Neural progenitor cell (in vitro differentiated cells): ENCODE results near the gene PIGQ. TPM values are rescaled to one million over a fixed set of nuclear protein-coding genes. Genes with fewer than 3 reads are reported as not detected.

ENCODE experiments used
- DNase-seq: peaks from one replicate; pipeline ENCODE4 v3.0.0-alpha.2; 2016; ENCODE audit warnings: low spot score
- H2AFZ ChIP-seq: fragments of 200-600 bp; sonication (generic); replicated peaks from 2 replicates; pipeline ENCODE4 v1.6.1; 2016; ENCODE audit warnings: antibody characterized with exemption
- H3F3A ChIP-seq: fragments of 200-600 bp; sonication (generic); 2 replicates; pipeline ENCODE4 v1.6.1; 2016; ENCODE audit warnings: antibody characterized with exemption, low read depth
- H3K27ac ChIP-seq: fragments of 200-600 bp; sonication (generic); 2 replicates; pipeline ENCODE4 v1.5.1; 2016; ENCODE audit warnings: mild to moderate bottlenecking
- H3K27me3 ChIP-seq: fragments of 200-600 bp; sonication (generic); 2 replicates; pipeline ENCODE4 v1.6.1; 2016; ENCODE audit warnings: mild to moderate bottlenecking, moderate library complexity
- H3K36me3 ChIP-seq: fragments of 200-600 bp; sonication (generic); 2 replicates; pipeline ENCODE4 v1.5.1; 2016
- H3K4me1 ChIP-seq: fragments of 200-600 bp; sonication (generic); 2 replicates; pipeline ENCODE4 v1.6.1; 2016; ENCODE audit warnings: mixed run types
- H3K4me2 ChIP-seq: fragments of 200-600 bp; sonication (generic); 2 replicates; pipeline ENCODE4 v1.6.1; 2016
- H3K4me3 ChIP-seq: fragments of 200-600 bp; sonication (generic); 2 replicates; pipeline ENCODE4 v1.5.1; 2016
- H3K79me2 ChIP-seq: fragments of 200-600 bp; sonication (generic); 2 replicates; pipeline ENCODE4 v1.6.1; 2016; ENCODE audit warnings: low read depth
- H3K9ac ChIP-seq: fragments of 200-600 bp; sonication (generic); 2 replicates; pipeline ENCODE4 v1.6.1; 2016
- H3K9me3 ChIP-seq: fragments of 200-600 bp; sonication (generic); 2 replicates; pipeline ENCODE4 v1.5.1; 2016; ENCODE audit warnings: low read depth
- H4K20me1 ChIP-seq: fragments of 200-600 bp; sonication (generic); 2 replicates; pipeline ENCODE4 v1.6.1; 2016; ENCODE audit warnings: low read depth
- H3K27ac Mint-ChIP-seq: 3 replicates; pipeline ENCODE4 v1.8.0; 2021; ENCODE audit warnings: mixed read lengths
- H3K27me3 Mint-ChIP-seq: 2 replicates; pipeline ENCODE4 v1.8.0; 2022; ENCODE audit warnings: low read depth, mild to moderate bottlenecking, inconsistent platforms, moderate library complexity, mixed read lengths; ENCODE audit not compliant: insufficient read depth
- H3K36me3 Mint-ChIP-seq: 3 replicates; pipeline ENCODE4 v1.8.0; 2021; ENCODE audit warnings: mixed read lengths
- H3K4me1 Mint-ChIP-seq: 3 replicates; pipeline ENCODE4 v1.8.0; 2021; ENCODE audit warnings: mixed read lengths
- H3K4me3 Mint-ChIP-seq: 3 replicates; pipeline ENCODE4 v1.8.0; 2021; ENCODE audit warnings: mild to moderate bottlenecking, moderate library complexity, mixed read lengths
- H3K9me3 Mint-ChIP-seq: 3 replicates; pipeline ENCODE4 v1.8.0; 2020; ENCODE audit warnings: mixed read lengths
- CTCF ChIP-seq: fragments of 200-600 bp; sonication (generic); IDR thresholded peaks from 2 replicates; pipeline ENCODE4 v1.5.1; 2017; ENCODE audit warnings: antibody characterized with exemption, mild to moderate bottlenecking
- EZH2 ChIP-seq: fragments of 200-600 bp; sonication (generic); IDR thresholded peaks from 2 replicates; pipeline ENCODE4 v1.6.1; 2017; ENCODE audit warnings: antibody characterized with exemption, mild to moderate bottlenecking, moderate library complexity
- EZH2phosphoT487 ChIP-seq: fragments of 200-600 bp; sonication (generic); IDR thresholded peaks from 2 replicates; pipeline ENCODE4 v1.6.1; 2017; ENCODE audit warnings: antibody characterized with exemption
- total RNA-seq: library from RNA; depleted of rRNA; stranded (reverse); fragments of >200 nt; gene quantifications from 2 replicates; pipeline ENCODE4 v1.2.3, GENCODE V29; 2015; ENCODE audit warnings: low replicate concordance

Gene PIGQ
- total RNA-seq, 1 donor from 2014 or later: 16.1 TPM

GRCh38 chr16:624526-625070, 54.8 kb downstream of the PIGQ start:
- H3K27me3 ChIP-seq: no peaks in the 10 kb centered on the region
- DNase-seq: no peak
- no peak overlapping the region for H3K4me3 ChIP-seq
- Mint-ChIP-seq H3K36me3 (peaks cover 5% of the 10 kb centered on the region), H3K4me3 (no peak overlapping the region), H3K9me3 (no peaks in the 10 kb centered on the region), H3K4me1 (peaks cover 33% of the 10 kb centered on the region), H3K27me3 (peaks cover 5% of the 10 kb centered on the region), H3K27ac (peak overlapping the region; percentile 53)
- H3K27ac ChIP-seq: no peak overlapping the region
- H3F3A ChIP-seq: peaks cover 20% of the 10 kb centered on the region
- H3K4me1 ChIP-seq: peaks cover 13% of the 10 kb centered on the region
- H3K9ac ChIP-seq: no peak overlapping the region
- TF ChIP-seq EZH2phosphoT487: no peak
- TF ChIP-seq CTCF: no peak
- no peak for TF ChIP-seq EZH2
- no peak overlapping the region for H2AFZ ChIP-seq
- peaks cover 23% of the 10 kb centered on the region for H4K20me1 ChIP-seq
- H3K79me2 ChIP-seq: no peaks in the 10 kb centered on the region
- H3K36me3 ChIP-seq: no peaks in the 10 kb centered on the region
- no peaks in the 10 kb centered on the region for H3K9me3 ChIP-seq
- H3K4me2 ChIP-seq: no peak overlapping the region

- peaks cover 5% of the 10 kb centered on the region for H3K36me3 Mint-ChIP-seq
- Histone ChIP-seq H3K9ac (no peak overlapping the region), H3K27ac (no peak overlapping the region), H3K4me3 (no peak overlapping the region), H3K79me2 (no peaks in the 10 kb centered on the region), H3K4me2 (no peak overlapping the region), H3K9me3 (no peaks in the 10 kb centered on the region), H3K27me3 (no peaks in the 10 kb centered on the region), H3K36me3 (no peaks in the 10 kb centered on the region), H3F3A (peaks cover 27% of the 10 kb centered on the region), H4K20me1 (peaks cover 31% of the 10 kb centered on the region), H3K4me1 (peaks cover 19% of the 10 kb centered on the region), H2AFZ (no peak overlapping the region)
- H3K4me1 Mint-ChIP-seq: peaks cover 35% of the 10 kb centered on the region
- no peaks in the 10 kb centered on the region for H3K9me3 Mint-ChIP-seq
- TF ChIP-seq CTCF: no peak
- TF ChIP-seq EZH2: no peak
- H3K4me3 Mint-ChIP-seq: no peak overlapping the region
- H3K27ac Mint-ChIP-seq: no peak overlapping the region
- peaks cover 5% of the 10 kb centered on the region for H3K27me3 Mint-ChIP-seq
- no peak for DNase-seq
Observed at GRCh38 chr16:625117-625976, 55.6 kb downstream of the PIGQ start.

- Histone ChIP-seq H3K79me2 (no peaks in the 10 kb centered on the region), H3K4me1 (peaks cover 21% of the 10 kb centered on the region), H3K27me3 (no peaks in the 10 kb centered on the region), H3K9ac (no peak overlapping the region), H4K20me1 (peaks cover 28% of the 10 kb centered on the region), H3K4me3 (no peak overlapping the region), H3K36me3 (no peaks in the 10 kb centered on the region), H3K9me3 (no peaks in the 10 kb centered on the region), H3K4me2 (no peak overlapping the region), H3F3A (peaks cover 30% of the 10 kb centered on the region), H3K27ac (no peak overlapping the region), H2AFZ (no peak overlapping the region)
- TF ChIP-seq EZH2 (no peak), CTCF (no peak), EZH2phosphoT487 (no peak)
- no peak for DNase-seq
- Mint-ChIP-seq H3K27me3 (peaks cover 5% of the 10 kb centered on the region), H3K4me3 (no peak overlapping the region), H3K9me3 (no peaks in the 10 kb centered on the region), H3K4me1 (peaks cover 35% of the 10 kb centered on the region), H3K27ac (no peak overlapping the region), H3K36me3 (peaks cover 5% of the 10 kb centered on the region)
Observed at GRCh38 chr16:625977-626765, 56.4 kb downstream of the PIGQ start.
